ENCODE results near the gene TAX1BP1.

The TAX1BP1 gene

GRCh38 chr7:27781188-27781587 is 41.2 kb downstream of the TAX1BP1 start:
- DNase-seq (ENCODE audit: low read depth in 2 of 2), result no peak

GRCh38 chr7:27782849-27783248 is 42.9 kb downstream of the TAX1BP1 start:
- DNase-seq (ENCODE audit: low read depth in 2 of 2), result no peak

- DNase-seq (ENCODE audit: low read depth in 2 of 2), result no peak
Observed at GRCh38 chr7:27784399-27785053, 44.6 kb downstream of the TAX1BP1 start.

- no peak for DNase-seq (ENCODE audit: low read depth in 2 of 2)
Observed at GRCh38 chr7:27788437-27788836, 48.5 kb downstream of the TAX1BP1 start.

GRCh38 chr7:27793780-27794179 is 53.8 kb downstream of the TAX1BP1 start:
- no peak for DNase-seq (ENCODE audit: low read depth in 2 of 2)

GRCh38 chr7:27795977-27796376 is 56.0 kb downstream of the TAX1BP1 start:
- DNase-seq (ENCODE audit: low read depth in 2 of 2), result no peak

- DNase-seq (ENCODE audit: low read depth in 2 of 2), result no peak
Observed at GRCh38 chr7:27799212-27799611, 59.2 kb downstream of the TAX1BP1 start.

GRCh38 chr7:27802999-27803398 is 63.0 kb downstream of the TAX1BP1 start:
- no peak for DNase-seq (ENCODE audit: low read depth in 2 of 2)

- DNase-seq (ENCODE audit: low read depth in 2 of 2), result no peak
Observed at GRCh38 chr7:27804139-27804538, 64.2 kb downstream of the TAX1BP1 start.

GRCh38 chr7:27808626-27809025 is 68.7 kb downstream of the TAX1BP1 start:
- DNase-seq (ENCODE audit: low read depth in 2 of 2), result no peak

- no peak for DNase-seq (ENCODE audit: low read depth in 2 of 2)
Observed at GRCh38 chr7:27810186-27810585, 70.2 kb downstream of the TAX1BP1 start.

GRCh38 chr7:27812706-27813105 is 72.7 kb downstream of the TAX1BP1 start:
- no peak for DNase-seq (ENCODE audit: low read depth in 2 of 2)

- DNase-seq (ENCODE audit: low read depth in 2 of 2), result no peak
Observed at GRCh38 chr7:27822245-27822644, 82.3 kb downstream of the TAX1BP1 start.

GRCh38 chr7:27825891-27826290 is 85.9 kb downstream of the TAX1BP1 start:
- no peak for DNase-seq (ENCODE audit: low read depth in 2 of 2)

- DNase-seq (ENCODE audit: low read depth in 2 of 2), result no peak
Observed at GRCh38 chr7:27826357-27826756, 86.4 kb downstream of the TAX1BP1 start.

- DNase-seq (ENCODE audit: low read depth in 2 of 2), result no peak
Observed at GRCh38 chr7:27834179-27834921, 94.4 kb downstream of the TAX1BP1 start.

GRCh38 chr7:27835376-27835775 is 95.4 kb downstream of the TAX1BP1 start:
- DNase-seq (ENCODE audit: low read depth in 2 of 2), result no peak

GRCh38 chr7:27836536-27836935 is 96.6 kb downstream of the TAX1BP1 start:
- DNase-seq (ENCODE audit: low read depth in 2 of 2), result no peak

GRCh38 chr7:27839099-27839498 is 99.1 kb downstream of the TAX1BP1 start:
- no peak for DNase-seq (ENCODE audit: low read depth in 2 of 2)

GRCh38 chr7:27840313-27840712 is 100.4 kb downstream of the TAX1BP1 start:
- DNase-seq (ENCODE audit: low read depth in 2 of 2), result no peak

- no peak for DNase-seq (ENCODE audit: low read depth in 2 of 2)
Observed at GRCh38 chr7:27840760-27841364, 100.9 kb downstream of the TAX1BP1 start.

GRCh38 chr7:27842094-27842692 is 102.2 kb downstream of the TAX1BP1 start:
- no peak for DNase-seq (ENCODE audit: low read depth in 2 of 2)

GRCh38 chr7:27842851-27843250 is 102.9 kb downstream of the TAX1BP1 start:
- DNase-seq (ENCODE audit: low read depth in 2 of 2), result no peak
